Ovary (tissue), 3 donors: ENCODE measurements around the gene ACSF3.

Source experiments
- CTCF ChIP-seq, 3 donors: fragments of 450-650 bp in 2 of 3; fragments of 200-600 bp in 1 of 3; IDR thresholded peaks; one replicate each; pipeline versions ENCODE4 v1.5.1 to v1.8.0; 2016 to 2022; ENCODE audit warnings: antibody characterized with exemption in 3 of 3, mild to moderate bottlenecking in 1 of 3
- POLR2A ChIP-seq: fragments of 450-650 bp; IDR thresholded peaks from one replicate; pipeline ENCODE4 v1.6.1; 2017; ENCODE audit warnings: antibody characterized with exemption, mild to moderate bottlenecking, moderate library complexity
- donor health status: DM: no; HTN: no; CAD: no.

- TF ChIP-seq CTCF (IDR thresholded peaks at IDR 0.05) (no peak), POLR2A (no peak)
Measured at GRCh38 chr16:89055894-89056555, 37.6 kb upstream of the ACSF3 start.
